Caco-2 (cell line): ENCODE results near the gene NLK. TPM values are rescaled to one million over a fixed set of nuclear protein-coding genes. Genes with fewer than 3 reads are reported as not detected.
"Not testable (repeated sequence)": the region's sequence is repeated elsewhere in the genome, so short reads cannot be mapped to it uniquely, and the experiment has no call there.

Experiments
- BruUV-seq: library from RNA; stranded (reverse); fragments of 400-500 nt; replicated peaks from 2 replicates; lab custom pipeline; 2021; lab: Mats Ljungman, UMichigan
- CTCF ChIA-PET: fragments of 300-600 bp; sonication (Branson Sonifier 250); formaldehyde crosslinking; loops from one replicate; lab custom pipeline; 2022; ENCODE audit warnings: antibody characterized with exemption; lab: Charles Lee
- POLR2A ChIA-PET: fragments of 300-600 bp; sonication (Branson Sonifier 250); formaldehyde crosslinking; loops from one replicate; lab custom pipeline; 2022; ENCODE audit warnings: antibody characterized with exemption; lab: Charles Lee
- DNase-seq, 2 experiments: peaks; one replicate each; pipeline versions ENCODE4 v3.0.0 to v3.0.0-alpha.2; 2020 to 2022
- H3K27me3 ChIP-seq: replicated peaks from 2 replicates; pipeline ENCODE4 v1.6.0; 2011; ENCODE audit warnings: low read length; ENCODE audit not compliant: control insufficient read depth, insufficient read depth
- H3K36me3 ChIP-seq: 2 replicates; pipeline ENCODE4 v1.5.1; 2011; ENCODE audit warnings: low read length; ENCODE audit not compliant: control insufficient read depth, insufficient read depth
- H3K4me1 ChIP-seq: fragments of 250-450 bp; sonication (Bioruptor Pico); 2 replicates; pipeline ENCODE4 v1.5.1; 2020; ENCODE audit warnings: mild to moderate bottlenecking
- H3K4me3 ChIP-seq: 2 replicates; pipeline ENCODE4 v1.5.1; 2011; ENCODE audit warnings: low read depth, mild to moderate bottlenecking, control low read depth, low read length
- H3K9me3 ChIP-seq: fragments of 250-450 bp; sonication (Bioruptor Pico); 2 replicates; pipeline ENCODE4 v1.5.1; 2020; ENCODE audit warnings: mild to moderate bottlenecking, moderate library complexity
- H3K27ac Mint-ChIP-seq: one replicate; pipeline ENCODE4 v1.8.0; 2022; ENCODE audit warnings: mixed read lengths; ENCODE audit not compliant: unreplicated experiment
- H3K27me3 Mint-ChIP-seq: one replicate; pipeline ENCODE4 v1.8.0; 2022; ENCODE audit warnings: mixed read lengths; ENCODE audit not compliant: insufficient read depth, unreplicated experiment
- H3K36me3 Mint-ChIP-seq: one replicate; pipeline ENCODE4 v1.8.0; 2022; ENCODE audit warnings: mild to moderate bottlenecking, mixed read lengths; ENCODE audit not compliant: insufficient read depth, unreplicated experiment
- H3K4me1 Mint-ChIP-seq: one replicate; pipeline ENCODE4 v1.8.0; 2022; ENCODE audit warnings: low read depth, mixed read lengths; ENCODE audit not compliant: unreplicated experiment
- H3K4me3 Mint-ChIP-seq: one replicate; pipeline ENCODE4 v1.8.0; 2022; ENCODE audit warnings: mild to moderate bottlenecking, moderate library complexity, mixed read lengths; ENCODE audit not compliant: unreplicated experiment
- H3K9me3 Mint-ChIP-seq: one replicate; pipeline ENCODE4 v1.8.0; 2022; ENCODE audit warnings: mixed read lengths; ENCODE audit not compliant: unreplicated experiment
- intact Hi-C: fragments of 100-400 bp; cut with micrococcal nuclease; formaldehyde crosslinking; loops from one replicate; pipeline ENCODE4 v1.10.0; 2022; ENCODE audit not compliant: unreplicated experiment
- total RNA-seq: library from RNA; stranded (reverse); gene quantifications from 2 replicates; pipeline ENCODE4 v1.2.3, GENCODE V29; 2022
- TF ChIP-seq, protein P1 (sequence below), 2 experiments: fragments of 200-600 bp in 1 of 2; IDR thresholded peaks; 1 replicate in 1 of 2; 2 replicates in 1 of 2; pipeline versions ENCODE4 v1.5.1 to v1.8.0; 2011 to 2022; ENCODE audit warnings: antibody characterized with exemption in 1 of 2, control low read depth in 1 of 2, inconsistent platforms in 1 of 2, low read depth in 1 of 2, low read length in 1 of 2, mild to moderate bottlenecking in 1 of 2, moderate library complexity in 1 of 2; ENCODE audit not compliant: insufficient read depth in 1 of 2, severe bottlenecking in 1 of 2, unreplicated experiment in 1 of 2

The NLK gene
- total RNA-seq, 1 experiment from 2014 or later = 87.3 TPM

DNA sequence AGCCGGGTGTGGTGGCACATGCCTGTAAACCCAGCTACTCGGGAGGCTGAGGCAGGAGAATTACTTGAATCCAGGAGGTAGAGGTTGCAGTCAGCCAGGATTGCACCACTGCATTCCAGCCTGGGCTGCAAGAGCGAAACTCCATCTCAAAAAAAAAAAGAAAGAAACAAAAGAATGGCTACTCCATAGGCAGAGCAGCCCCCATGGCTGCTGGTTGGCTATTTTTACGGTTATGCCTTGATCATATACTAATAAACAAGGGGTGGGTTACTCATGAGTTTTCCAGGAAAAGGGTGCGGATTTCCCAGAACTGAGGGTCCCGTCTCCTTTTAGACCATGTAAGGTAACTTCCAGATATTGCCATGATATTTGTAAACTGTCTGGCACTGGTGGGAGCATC is 200.3 kb downstream of the NLK start:
- H3K36me3 Mint-ChIP-seq = no peaks in the 10 kb centered on the region
- no peak overlapping the region for H3K4me3 Mint-ChIP-seq
- no peak overlapping the region for H3K4me3 ChIP-seq
- ChIA-PET CTCF (interaction anchor here (1.9 kb wide), 1 partner anchor 9 kb away, joined by 7 read pairs; no protein-coding TSS in a partner anchor), POLR2A (no interaction called here)
- no peaks in the 10 kb centered on the region for H3K27me3 Mint-ChIP-seq
- no TSS peak for BruUV-seq
- no peaks in the 10 kb centered on the region for H3K9me3 Mint-ChIP-seq
- H3K36me3 ChIP-seq = no peaks in the 10 kb centered on the region
- peaks cover 10% of the 10 kb centered on the region for H3K4me1 Mint-ChIP-seq
- peaks cover 20% of the 10 kb centered on the region for H3K4me1 ChIP-seq
- H3K27ac Mint-ChIP-seq = no peak overlapping the region
- H3K27me3 ChIP-seq = no peaks in the 10 kb centered on the region
- no peaks in the 10 kb centered on the region for H3K9me3 ChIP-seq
- intact Hi-C loops = loop anchor here (5.0 kb wide), 1 partner anchor 50 kb away; no protein-coding TSS in a partner anchor
- DNase-seq = no peak
- TF ChIP-seq, protein P1, sequence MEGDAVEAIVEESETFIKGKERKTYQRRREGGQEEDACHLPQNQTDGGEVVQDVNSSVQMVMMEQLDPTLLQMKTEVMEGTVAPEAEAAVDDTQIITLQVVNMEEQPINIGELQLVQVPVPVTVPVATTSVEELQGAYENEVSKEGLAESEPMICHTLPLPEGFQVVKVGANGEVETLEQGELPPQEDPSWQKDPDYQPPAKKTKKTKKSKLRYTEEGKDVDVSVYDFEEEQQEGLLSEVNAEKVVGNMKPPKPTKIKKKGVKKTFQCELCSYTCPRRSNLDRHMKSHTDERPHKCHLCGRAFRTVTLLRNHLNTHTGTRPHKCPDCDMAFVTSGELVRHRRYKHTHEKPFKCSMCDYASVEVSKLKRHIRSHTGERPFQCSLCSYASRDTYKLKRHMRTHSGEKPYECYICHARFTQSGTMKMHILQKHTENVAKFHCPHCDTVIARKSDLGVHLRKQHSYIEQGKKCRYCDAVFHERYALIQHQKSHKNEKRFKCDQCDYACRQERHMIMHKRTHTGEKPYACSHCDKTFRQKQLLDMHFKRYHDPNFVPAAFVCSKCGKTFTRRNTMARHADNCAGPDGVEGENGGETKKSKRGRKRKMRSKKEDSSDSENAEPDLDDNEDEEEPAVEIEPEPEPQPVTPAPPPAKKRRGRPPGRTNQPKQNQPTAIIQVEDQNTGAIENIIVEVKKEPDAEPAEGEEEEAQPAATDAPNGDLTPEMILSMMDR (IDR thresholded peaks at IDR 0.05; ENCODE audit: insufficient read depth in 1 of 2, low read depth in 1 of 2, low read length in 1 of 2, severe bottlenecking in 1 of 2, unreplicated experiment in 1 of 2) = no peak

DNA sequence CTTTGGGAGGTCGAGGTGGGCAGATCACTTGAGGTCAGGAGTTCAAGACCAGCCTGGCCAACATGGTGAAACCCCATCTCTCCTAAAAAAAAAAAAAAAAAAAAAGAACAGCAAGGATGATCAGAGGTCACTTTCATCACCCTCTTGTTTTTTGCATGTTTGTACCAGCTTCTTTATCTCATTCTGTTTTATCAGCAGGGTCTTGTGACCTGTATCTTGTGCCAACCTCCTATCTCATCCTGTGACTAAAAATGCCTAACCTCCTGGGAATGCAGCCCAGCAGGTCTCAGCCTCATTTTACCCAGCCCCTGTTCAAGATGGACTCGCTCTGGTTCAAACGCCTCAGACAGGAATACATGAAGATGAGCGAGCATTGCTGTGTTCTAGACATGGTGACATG is 200.8 kb downstream of the NLK start:
- DNase-seq, H3K4me3 ChIP-seq: not testable (repeated sequence)

DNA sequence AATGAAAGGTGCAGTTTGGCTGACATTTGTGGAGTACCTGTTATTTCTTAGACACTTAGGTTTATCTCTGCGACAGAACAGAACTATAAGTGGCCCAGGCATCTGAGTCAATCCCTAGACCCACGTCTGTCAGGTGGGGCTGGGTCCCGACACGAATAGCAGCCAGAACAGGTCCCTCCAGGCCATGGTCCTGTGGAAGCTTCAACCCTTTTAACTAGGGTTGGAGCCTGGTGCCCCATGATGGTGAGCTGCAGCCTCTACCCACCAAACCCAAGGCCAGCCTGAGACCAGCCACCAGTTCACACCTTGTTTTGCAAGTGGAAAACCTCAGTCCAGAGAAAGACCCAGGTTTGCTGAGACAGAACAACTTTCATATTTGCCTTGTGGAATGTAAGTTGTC is 202.0 kb downstream of the NLK start:
- Mint-ChIP-seq H3K4me1 (peaks cover 10% of the 10 kb centered on the region), H3K27ac (no peak overlapping the region), H3K27me3 (no peaks in the 10 kb centered on the region), H3K36me3 (no peaks in the 10 kb centered on the region), H3K9me3 (no peaks in the 10 kb centered on the region), H3K4me3 (no peak overlapping the region)
- ChIA-PET CTCF (interaction anchor here (1.3 kb wide), 1 partner anchor 11 kb away, joined by 6 read pairs; no protein-coding TSS in a partner anchor), POLR2A (no interaction called here)
- BruUV-seq = no TSS peak
- DNase-seq = no peak
- Histone ChIP-seq H3K4me3 (no peak overlapping the region), H3K36me3 (no peaks in the 10 kb centered on the region), H3K27me3 (no peaks in the 10 kb centered on the region), H3K9me3 (no peaks in the 10 kb centered on the region), H3K4me1 (peaks cover 17% of the 10 kb centered on the region)
- intact Hi-C loops = loop anchor here (5.0 kb wide), 1 partner anchor 52 kb away; no protein-coding TSS in a partner anchor
- TF ChIP-seq, protein P1 (IDR thresholded peaks at IDR 0.05; ENCODE audit: insufficient read depth in 1 of 2, low read depth in 1 of 2, low read length in 1 of 2, severe bottlenecking in 1 of 2, unreplicated experiment in 1 of 2) = no peak

More for the DNA sequence above, 200.8 kb downstream of the NLK start:
- H3K4me1 Mint-ChIP-seq, H3K4me3 Mint-ChIP-seq, H3K36me3 Mint-ChIP-seq, H3K9me3 Mint-ChIP-seq, BruUV-seq, H3K9me3 ChIP-seq, POLR2A ChIA-PET, H3K36me3 ChIP-seq, H3K27me3 ChIP-seq, H3K27me3 Mint-ChIP-seq, H3K27ac Mint-ChIP-seq: not testable (repeated sequence)
- H3K4me1 ChIP-seq = peaks cover 20% of the 10 kb centered on the region
- intact Hi-C loops = loop anchor here (5.0 kb wide), 1 partner anchor 51 kb away; no protein-coding TSS in a partner anchor
- CTCF ChIA-PET = interaction anchor here (1.3 kb wide), 1 partner anchor 10 kb away, joined by 6 read pairs; no protein-coding TSS in a partner anchor

Other genes with a start within 250 kb of the NLK start
- 19.0 and 21.1 TPM in 2 replicates for gene NOS2, start 242.1 kb upstream of the NLK start, total RNA-seq
- gene LYRM9, start 149.3 kb upstream of the NLK start, total RNA-seq = 25.6 and 29.1 TPM in 2 replicates